HEK293T (cell line): Measurements from ENCODE around the gene CPN1.
A peak's percentile ranks its signal among the peaks of the same experiment; 100 is the strongest.

Source experiments
- CTCF ChIA-PET: fragments of 350-600 bp; formaldehyde crosslinking; extraction: SDS; loops from one replicate; lab custom pipeline; 2021; ENCODE audit warnings: antibody characterized with exemption, inconsistent platforms; lab: Yijun Ruan, JAX
- POLR2A ChIA-PET: fragments of 350-600 bp; formaldehyde crosslinking; extraction: SDS; loops from one replicate; lab custom pipeline; 2020; ENCODE audit warnings: antibody characterized with exemption, inconsistent platforms; lab: Yijun Ruan, JAX
- DNase-seq: peaks from one replicate; pipeline ENCODE4 v3.0.0; 2012; ENCODE audit warnings: mixed read lengths; ENCODE audit errors: extremely low spot score
- ARNT ChIP-seq: fragments of 450-650 bp; IDR thresholded peaks from 2 replicates; pipeline ENCODE4 v1.6.1; 2017; ENCODE audit warnings: mild to moderate bottlenecking
- BHLHE40 ChIP-seq: fragments of 450-650 bp; IDR thresholded peaks from 2 replicates; pipeline ENCODE4 v1.6.1; 2016; ENCODE audit warnings: mild to moderate bottlenecking, moderate library complexity, borderline replicate concordance
- CTBP1 ChIP-seq: fragments of 450-650 bp; IDR thresholded peaks from 2 replicates; pipeline ENCODE4 v1.6.1; 2016; ENCODE audit warnings: borderline replicate concordance
- ELF4 ChIP-seq: fragments of 450-650 bp; IDR thresholded peaks from 2 replicates; pipeline ENCODE4 v1.6.1; 2017; ENCODE audit warnings: antibody characterized with exemption
- FOXA1 ChIP-seq: fragments of 450-650 bp; IDR thresholded peaks from 2 replicates; pipeline ENCODE4 v1.6.1; 2016; ENCODE audit warnings: mild to moderate bottlenecking
- FOXK2 ChIP-seq: fragments of 450-650 bp; IDR thresholded peaks from 2 replicates; pipeline ENCODE4 v1.6.1; 2016; ENCODE audit warnings: mild to moderate bottlenecking
- FOXM1 ChIP-seq: fragments of 450-650 bp; IDR thresholded peaks from 2 replicates; pipeline ENCODE4 v1.6.1; 2017; ENCODE audit warnings: mild to moderate bottlenecking, borderline replicate concordance
- HDGF ChIP-seq: fragments of 450-650 bp; IDR thresholded peaks from 2 replicates; pipeline ENCODE4 v1.6.1; 2017; ENCODE audit warnings: antibody characterized with exemption, borderline replicate concordance
- L3MBTL2 ChIP-seq: fragments of 450-650 bp; conservative IDR thresholded peaks from 2 replicates; pipeline ENCODE4 v1.6.1; 2016; ENCODE audit warnings: mild to moderate bottlenecking
- LEF1 ChIP-seq: fragments of 450-650 bp; IDR thresholded peaks from 2 replicates; pipeline ENCODE4 v1.6.1; 2017; ENCODE audit warnings: mild to moderate bottlenecking, borderline replicate concordance
- NFRKB ChIP-seq: fragments of 450-650 bp; IDR thresholded peaks from 2 replicates; pipeline ENCODE4 v1.6.1; 2016; ENCODE audit warnings: mild to moderate bottlenecking, moderate library complexity
- PKNOX1 ChIP-seq: fragments of 450-650 bp; IDR thresholded peaks from 2 replicates; pipeline ENCODE4 v1.6.1; 2016
- SP1 ChIP-seq: fragments of 450-650 bp; IDR thresholded peaks from 2 replicates; pipeline ENCODE4 v1.6.1; 2017
- SUZ12 ChIP-seq: fragments of 450-650 bp; IDR thresholded peaks from 2 replicates; pipeline ENCODE4 v1.6.1; 2016; ENCODE audit warnings: mild to moderate bottlenecking
- TARDBP ChIP-seq: fragments of 450-650 bp; IDR thresholded peaks from 2 replicates; pipeline ENCODE4 v1.6.1; 2016
- ZNF384 ChIP-seq: fragments of 450-650 bp; IDR thresholded peaks from 2 replicates; pipeline ENCODE4 v1.6.1; 2016

The CPN1 gene

GRCh38 chr10:100046021-100046486 lies 35.6 kb downstream of the CPN1 start:
- TF ChIP-seq PKNOX1 (no peak), CTBP1 (no peak), FOXM1 (no peak), FOXK2 (no peak), SUZ12 (no peak), TARDBP (no peak), HDGF (no peak), ZNF384 (no peak), L3MBTL2 (no peak), ELF4 (no peak), LEF1 (no peak), BHLHE40 (no peak), FOXA1 (no peak), SP1 (no peak), ARNT (no peak), NFRKB (no peak)
- ChIA-PET CTCF (interaction anchor here (0.5 to 7.4 kb wide), 20 partner anchors 8 to 199 kb away, joined by 3 to 73 read pairs (median 4); partner anchors contain the start of gene DNMBP), POLR2A (interaction anchor here (1.0 kb wide), 1 partner anchor 200 kb away, joined by 4 read pairs; no protein-coding TSS in a partner anchor)
- DNase-seq = peak; percentile 86

GRCh38 chr10:100045592-100045991 lies 36.1 kb downstream of the CPN1 start:
- no peak for DNase-seq
- CTCF ChIA-PET = interaction anchor here (0.5 to 7.4 kb wide), 21 partner anchors 8 to 437 kb away, joined by 3 to 73 read pairs (median 3); partner anchors contain the start of gene DNMBP
- TF ChIP-seq LEF1 (no peak), SP1 (no peak), ELF4 (no peak), SUZ12 (no peak), NFRKB (no peak), FOXM1 (no peak), ZNF384 (no peak), FOXA1 (no peak), BHLHE40 (no peak), CTBP1 (no peak), TARDBP (no peak), FOXK2 (no peak)
- POLR2A ChIA-PET = interaction anchor here (1.0 kb wide), 1 partner anchor 200 kb away, joined by 4 read pairs; no protein-coding TSS in a partner anchor

- ChIA-PET CTCF (interaction anchor here (0.7 to 7.4 kb wide), 4 partner anchors 34 to 197 kb away, joined by 3 to 73 read pairs (median 4); partner anchors contain the start of gene DNMBP), POLR2A (interaction anchor here (0.6 kb wide), 1 partner anchor 35 kb away, joined by 3 read pairs; no protein-coding TSS in a partner anchor)
- TF ChIP-seq SP1 (no peak), L3MBTL2 (no peak), FOXK2 (no peak), ARNT (no peak), HDGF (no peak), ZNF384 (no peak), LEF1 (no peak), ELF4 (no peak), SUZ12 (no peak), BHLHE40 (no peak), PKNOX1 (no peak), FOXM1 (no peak), FOXA1 (no peak), CTBP1 (no peak), NFRKB (no peak)
- no peak for DNase-seq
Observed at GRCh38 chr10:100043796-100044195, 37.9 kb downstream of the CPN1 start.

- TF ChIP-seq ZNF384 = no peak
- 0 out of 2 replicates have a peak, but pooled peaks have one; percentile 3 for TF ChIP-seq PKNOX1
- POLR2A ChIA-PET = interaction anchor here (0.6 kb wide), 1 partner anchor 35 kb away, joined by 3 read pairs; no protein-coding TSS in a partner anchor
- CTCF ChIA-PET = interaction anchor here (7.4 kb wide), 1 partner anchor 196 kb away, joined by 73 read pairs; no protein-coding TSS in a partner anchor
- no peak for DNase-seq
Observed at GRCh38 chr10:100043344-100043743, 38.3 kb downstream of the CPN1 start.

- no peak for TF ChIP-seq ELF4
- no peak for TF ChIP-seq ZNF384
- no peak for TF ChIP-seq FOXA1
- no peak for TF ChIP-seq LEF1
- TF ChIP-seq FOXK2 = no peak
- TF ChIP-seq NFRKB = no peak
- no peak for TF ChIP-seq HDGF
- TF ChIP-seq FOXM1 = no peak
- TF ChIP-seq PKNOX1 = no peak
- no peak for TF ChIP-seq CTBP1
- TF ChIP-seq BHLHE40 = no peak
- TF ChIP-seq SP1 = no peak
- TF ChIP-seq ARNT = no peak
- TF ChIP-seq TARDBP = no peak
- no peak for TF ChIP-seq L3MBTL2
- TF ChIP-seq SUZ12 = no peak
- ChIA-PET POLR2A (no interaction called here), CTCF (interaction anchor here (1.0 kb wide), 1 partner anchor 196 kb away, joined by 9 read pairs; no protein-coding TSS in a partner anchor)
- DNase-seq = no peak
Observed at GRCh38 chr10:100041306-100042002, 40.2 kb downstream of the CPN1 start.
